OCI-M1 (cell line): ENCODE results near the gene USP19.

ENCODE experiments used
- DNase-seq: peaks from one replicate; lab custom pipeline; 2025; lab: John Stamatoyannopoulos, UW

The USP19 gene

GRCh38 chr3:49104427-49105291 lies 16.0 kb downstream of the USP19 start, which contains the start of gene QARS1:
TSS of gene QARS1 (minus strand) at chr3:49104757. CDS start at chr3:49104733, 24 bp downstream.
- DNase-seq = peak; percentile 90

- no peak for DNase-seq
Observed at GRCh38 chr3:49104052-49104426, 16.6 kb downstream of the USP19 start.

GRCh38 chr3:49100046-49100615 lies 20.5 kb downstream of the USP19 start:
- no peak for DNase-seq

- no peak for DNase-seq
Observed at GRCh38 chr3:49098910-49099630, 21.6 kb downstream of the USP19 start.

- DNase-seq = peak; percentile 21
Observed at GRCh38 chr3:49098429-49098828, 22.2 kb downstream of the USP19 start.

GRCh38 chr3:49093853-49094767 lies 26.5 kb downstream of the USP19 start, which contains the start of gene QRICH1:
TSS of gene QRICH1 (minus strand) at chr3:49094071. CDS start at chr3:49077017, 17,054 bp downstream.
- peak; percentile 97 for DNase-seq

GRCh38 chr3:49092938-49093852 lies 27.4 kb downstream of the USP19 start:
- peak; percentile 76 for DNase-seq

GRCh38 chr3:49081429-49081828 lies 39.2 kb downstream of the USP19 start:
- no peak for DNase-seq

GRCh38 chr3:49079270-49079669 lies 41.4 kb downstream of the USP19 start:
- DNase-seq = no peak

- no peak for DNase-seq
Observed at GRCh38 chr3:49076646-49077045, 44.0 kb downstream of the USP19 start.

GRCh38 chr3:49076116-49076515 lies 44.5 kb downstream of the USP19 start:
- DNase-seq = no peak
